NCI-H510A (cell line): ENCODE measurements around the gene C10orf143.

Experiments
- DNase-seq: peaks from one replicate; lab custom pipeline; 2025; lab: John Stamatoyannopoulos, UW

Gene C10orf143

GRCh38 chr10:130014263-130015074 lies 96.2 kb downstream of the C10orf143 start:
- no peak for DNase-seq
